Effector CD8-positive, alpha-beta T cell (primary cell): ENCODE data around the gene CLSTN1.
"Not testable (repeated sequence)": the region's sequence is repeated elsewhere in the genome, so short reads cannot be mapped to it uniquely, and the experiment has no call there.

Experiments
- DNase-seq: peaks from one replicate; lab custom pipeline; 2025; lab: John Stamatoyannopoulos, UW

Gene CLSTN1

DNA sequence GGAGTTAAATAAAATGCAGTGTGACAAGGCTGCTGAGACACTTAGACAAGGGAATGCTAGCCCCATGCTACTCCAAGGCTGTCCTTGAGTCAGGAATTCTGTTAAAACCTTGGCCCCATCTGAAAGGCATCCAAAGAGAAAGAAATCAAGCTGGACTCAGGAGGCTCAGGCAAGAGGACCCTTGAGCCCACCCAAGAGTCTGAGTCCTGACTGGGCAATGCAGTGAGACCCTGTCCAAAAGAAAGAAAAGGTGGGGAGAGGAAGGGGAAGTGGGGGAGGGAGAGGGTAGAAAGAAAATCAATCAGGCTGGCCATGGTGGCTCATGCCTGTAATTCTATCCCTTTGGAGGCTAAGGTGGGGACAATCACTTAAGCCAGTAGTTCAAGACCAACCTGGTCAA, 26.7 kb downstream of the CLSTN1 start:
- DNase-seq, result no peak

DNA sequence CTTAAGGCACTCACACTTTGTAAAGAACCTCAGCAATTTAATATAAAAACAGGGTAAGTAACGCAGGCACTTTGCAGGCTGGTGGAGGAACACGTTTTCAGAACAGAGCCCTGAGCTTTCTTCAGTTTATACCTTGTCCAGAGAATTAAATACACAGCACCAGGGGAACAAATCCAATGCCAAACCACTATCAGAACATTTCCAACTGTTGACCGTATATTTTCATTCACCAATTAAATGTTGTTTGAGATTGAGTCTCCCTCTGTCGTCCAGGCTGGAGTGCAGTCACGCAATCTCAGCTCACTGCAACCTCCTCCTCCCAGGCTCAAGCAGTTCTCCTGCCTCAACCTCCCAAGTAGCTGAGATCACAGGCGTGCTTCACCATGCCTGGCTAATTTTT, 29.7 kb downstream of the CLSTN1 start:
- no peak for DNase-seq

DNA sequence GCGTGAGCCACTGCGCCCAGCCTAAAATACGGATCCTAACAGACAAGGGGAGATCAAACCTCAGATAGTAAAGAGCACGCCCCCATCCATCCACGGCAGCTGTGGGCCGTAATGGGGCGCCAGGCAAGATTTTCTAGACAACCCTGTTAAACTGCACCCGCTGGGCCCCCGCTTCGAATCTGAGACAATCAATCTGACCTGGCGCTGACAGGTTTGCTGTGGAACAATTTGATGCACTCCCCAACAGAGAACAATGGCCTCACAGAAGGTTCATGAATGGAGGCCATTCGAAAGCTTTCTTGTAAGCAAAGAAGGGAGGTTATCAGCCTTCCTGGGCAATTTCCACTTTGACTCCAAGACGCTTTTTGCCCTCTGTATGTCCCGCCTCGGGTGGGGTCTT, 30.5 kb downstream of the CLSTN1 start:
- no peak for DNase-seq

DNA sequence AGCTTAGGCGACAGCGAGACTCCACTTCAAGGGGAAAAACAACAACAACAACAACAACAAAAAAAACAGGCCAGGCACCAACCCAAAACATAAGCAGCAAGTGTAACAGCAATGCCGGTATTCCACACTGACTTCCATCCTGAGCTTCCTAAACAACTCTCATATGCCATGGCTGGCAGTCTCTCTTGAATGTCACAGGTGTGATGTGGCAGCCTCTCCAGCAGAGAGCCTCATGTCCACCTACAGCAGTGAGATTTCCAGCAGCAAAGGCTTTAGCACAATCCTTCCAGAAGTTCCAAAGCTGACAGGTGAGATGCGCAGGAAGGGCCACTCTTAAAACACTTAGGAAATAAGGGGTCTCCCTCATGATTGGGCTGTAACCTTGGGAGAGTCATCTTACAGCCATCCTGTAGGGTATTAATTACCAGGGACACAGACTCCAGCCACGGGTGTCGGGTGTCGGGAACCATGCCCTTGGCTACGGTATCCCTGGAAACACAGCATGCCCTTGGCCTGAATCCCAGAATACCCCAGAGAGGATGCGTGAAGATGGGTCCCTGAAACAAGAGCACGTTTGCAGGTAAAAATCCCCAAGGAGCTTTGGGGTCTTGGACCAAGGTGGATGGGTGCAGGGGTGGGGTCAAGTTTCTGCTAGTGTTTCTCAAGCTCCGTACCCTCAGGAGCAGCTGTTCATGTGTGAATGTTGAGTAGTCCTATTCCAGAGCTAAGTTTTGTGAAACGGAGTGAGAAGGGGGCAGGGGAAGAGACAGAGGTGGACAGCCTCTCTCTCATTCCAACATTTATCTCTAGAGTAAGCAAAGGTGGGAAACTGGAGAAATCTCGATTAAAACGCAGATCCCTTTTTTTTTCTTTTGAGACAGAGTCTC, 31.4 kb downstream of the CLSTN1 start:
- no peak for DNase-seq

DNA sequence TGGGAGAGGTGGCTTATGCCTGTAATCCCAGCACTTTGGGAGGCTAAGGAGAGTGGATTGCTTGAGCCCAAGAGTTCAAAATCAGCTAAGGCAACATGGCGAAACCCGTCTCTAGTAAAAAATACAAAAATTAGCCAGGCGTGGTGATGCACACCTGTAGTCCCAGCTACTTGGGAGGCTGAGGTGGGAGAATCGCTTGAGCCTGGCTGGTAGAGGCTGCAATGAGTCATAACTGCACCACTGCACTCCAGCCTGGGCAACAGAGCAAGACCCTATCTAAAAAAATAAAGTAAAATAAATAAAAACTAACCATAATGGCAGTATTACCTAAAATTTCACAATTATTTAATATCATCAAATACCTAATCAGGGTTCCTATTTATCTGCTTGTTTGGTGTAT, 34.1 kb downstream of the CLSTN1 start:
- not testable (repeated sequence) for DNase-seq

DNA sequence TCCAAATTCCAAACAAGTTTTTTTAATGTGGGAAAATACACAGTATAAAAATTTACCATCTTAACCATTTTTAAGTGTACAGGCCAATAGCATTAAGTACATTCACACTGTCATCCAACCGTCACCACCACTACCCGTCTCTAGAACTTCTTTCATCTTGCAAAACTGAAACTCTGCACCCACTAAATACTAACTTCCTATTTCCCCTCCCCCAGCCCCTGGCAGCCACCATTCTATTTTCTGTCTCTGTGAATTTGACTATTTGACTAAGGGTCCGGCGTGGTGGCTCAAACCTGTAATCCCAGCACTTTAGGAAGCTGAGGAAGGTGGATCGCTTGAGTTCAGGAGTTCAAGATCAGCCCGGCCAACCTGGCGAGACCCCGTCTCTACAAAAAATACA, 36.1 kb downstream of the CLSTN1 start:
- DNase-seq, result no peak

DNA sequence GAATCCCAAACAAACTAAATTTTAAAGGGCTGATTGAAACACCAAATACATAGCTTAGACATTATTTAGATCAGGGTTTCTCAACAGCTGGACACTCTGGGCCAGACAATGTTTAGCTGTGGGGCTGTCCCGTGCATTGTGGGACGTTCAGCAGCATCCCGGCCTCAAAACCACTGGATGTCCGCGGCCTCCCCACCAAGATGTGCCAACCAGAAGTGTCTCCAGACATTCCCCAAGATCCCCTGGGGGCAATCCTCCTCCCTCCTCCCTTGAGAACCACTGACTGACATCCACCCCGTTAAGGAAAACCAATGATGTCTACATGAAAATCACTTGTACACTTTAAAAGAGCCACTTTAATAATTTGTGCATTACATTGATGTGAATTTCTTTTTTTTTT, 38.4 kb downstream of the CLSTN1 start:
- no peak for DNase-seq

DNA sequence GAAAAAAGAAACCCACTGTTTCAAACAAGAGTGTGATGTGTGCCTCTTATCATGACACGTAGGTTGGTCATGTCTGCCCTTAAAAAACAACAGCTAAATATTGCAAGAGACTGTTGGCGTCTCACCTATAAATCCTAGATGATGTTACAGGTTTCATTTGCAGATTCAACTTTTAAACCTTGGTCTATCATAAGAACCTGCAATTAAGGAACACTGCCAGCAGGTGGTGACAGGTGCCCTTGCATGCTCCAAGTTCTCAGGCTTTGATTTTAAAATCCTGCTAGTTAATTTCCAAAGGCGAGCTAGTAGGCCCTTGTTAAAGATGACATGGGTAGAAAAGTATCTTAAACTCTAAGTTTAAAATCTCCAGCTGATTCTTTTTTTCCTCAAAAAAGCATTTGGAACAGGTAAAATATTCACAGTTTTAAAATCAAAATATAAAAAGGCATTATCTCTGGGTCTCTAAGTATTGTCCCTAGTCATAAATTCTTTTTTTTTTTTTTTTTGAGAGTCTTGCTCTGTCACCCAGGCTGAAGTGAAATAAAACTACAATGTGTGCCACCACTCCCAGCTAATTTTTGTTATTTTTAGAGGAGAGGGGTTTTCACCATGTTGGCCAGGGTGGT, 39.1 kb downstream of the CLSTN1 start:
- peak; percentile 30 for DNase-seq

DNA sequence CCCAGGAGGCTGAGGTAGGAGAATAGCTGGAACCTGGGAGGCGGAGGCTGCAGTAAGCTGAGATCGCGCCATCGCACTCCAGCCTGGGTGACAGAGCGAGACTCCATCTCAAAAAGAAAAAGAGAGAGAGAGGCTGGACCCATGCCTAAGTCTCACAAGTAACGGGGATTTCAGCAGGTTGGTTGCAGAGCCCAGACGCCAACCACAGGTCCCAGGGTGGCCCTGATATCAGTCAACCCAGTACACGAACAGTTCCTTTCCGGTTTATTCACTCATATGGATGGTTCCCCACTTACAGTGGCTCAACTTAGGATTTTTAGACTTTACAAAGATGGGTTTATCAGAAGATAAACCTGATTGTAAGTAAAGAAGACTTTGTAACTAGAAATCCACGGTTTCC, 40.9 kb downstream of the CLSTN1 start:
- no peak for DNase-seq

DNA sequence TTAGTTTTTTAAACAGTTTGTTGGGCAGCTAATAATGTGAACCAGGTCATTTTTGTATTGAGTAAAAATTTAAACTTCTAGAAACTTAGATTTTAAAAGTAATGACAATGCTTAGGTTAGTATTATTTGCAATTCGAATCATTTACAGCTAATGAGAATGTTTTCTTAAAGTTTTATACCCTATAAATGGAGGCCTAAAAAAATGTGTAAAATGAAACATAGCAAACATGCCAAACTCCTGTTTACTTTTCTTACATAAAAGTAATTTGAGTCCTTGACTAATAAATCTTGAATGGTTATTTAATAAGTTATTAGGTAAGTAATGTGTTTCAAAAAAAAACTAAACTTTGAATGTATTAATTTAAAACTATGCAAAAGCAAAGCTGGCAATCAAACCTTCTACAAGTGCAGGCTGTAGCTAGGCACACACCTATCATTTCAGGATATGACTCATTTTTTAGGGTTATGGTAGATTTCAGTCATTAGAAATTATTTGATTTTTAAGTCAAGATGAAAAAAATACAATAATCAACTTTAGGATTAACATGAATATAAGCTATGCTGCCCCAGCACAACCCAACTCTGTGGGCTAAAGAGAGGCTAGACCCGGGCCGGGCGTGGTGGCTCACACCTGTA, 41.5 kb downstream of the CLSTN1 start:
- no peak for DNase-seq

DNA sequence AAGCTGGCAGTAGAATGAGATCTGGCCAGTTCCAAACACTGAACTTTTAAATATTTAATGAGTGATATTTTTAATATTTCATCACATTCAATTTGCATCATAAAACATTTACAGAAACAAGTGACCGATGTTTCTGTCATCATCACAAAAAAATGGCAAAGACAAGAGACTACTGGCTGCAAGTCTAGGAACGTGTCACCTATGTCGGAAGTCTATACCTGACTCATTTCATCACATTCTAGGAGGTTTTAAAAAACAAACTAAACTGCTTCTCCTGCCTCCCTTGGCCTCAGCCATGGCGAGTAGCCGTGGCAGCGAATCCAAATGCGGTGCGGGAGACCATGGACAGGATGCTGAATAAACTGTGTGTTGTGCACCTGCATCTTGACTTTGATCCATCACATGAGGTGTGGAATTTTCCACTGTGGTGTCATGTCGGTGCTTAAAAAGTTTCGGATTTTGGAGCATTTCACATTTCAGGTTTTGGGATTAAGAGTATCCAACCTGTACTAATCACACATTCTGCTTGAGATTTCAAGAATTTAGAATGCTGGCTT, 43.1 kb downstream of the CLSTN1 start:
- no peak for DNase-seq

DNA sequence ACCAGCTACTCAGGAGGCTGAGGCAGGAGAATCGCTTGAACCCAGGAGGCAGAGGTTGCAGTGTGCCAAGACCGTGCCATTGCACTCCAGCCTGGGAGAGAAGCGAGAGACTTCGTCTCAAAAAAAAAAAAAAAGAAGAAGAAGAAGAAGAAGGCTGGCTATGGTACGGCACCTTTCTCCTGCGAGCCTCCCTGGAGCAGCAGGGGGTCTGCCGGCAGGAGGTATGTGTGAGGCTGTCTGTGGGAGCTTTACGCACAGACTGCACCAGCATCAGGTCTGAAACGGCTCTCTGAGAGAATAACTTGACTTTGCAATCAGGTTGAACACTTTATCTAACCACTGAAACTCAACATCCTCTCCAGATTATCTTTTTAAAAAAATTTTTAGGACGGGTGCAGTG, 44.9 kb downstream of the CLSTN1 start:
- DNase-seq, result no peak

DNA sequence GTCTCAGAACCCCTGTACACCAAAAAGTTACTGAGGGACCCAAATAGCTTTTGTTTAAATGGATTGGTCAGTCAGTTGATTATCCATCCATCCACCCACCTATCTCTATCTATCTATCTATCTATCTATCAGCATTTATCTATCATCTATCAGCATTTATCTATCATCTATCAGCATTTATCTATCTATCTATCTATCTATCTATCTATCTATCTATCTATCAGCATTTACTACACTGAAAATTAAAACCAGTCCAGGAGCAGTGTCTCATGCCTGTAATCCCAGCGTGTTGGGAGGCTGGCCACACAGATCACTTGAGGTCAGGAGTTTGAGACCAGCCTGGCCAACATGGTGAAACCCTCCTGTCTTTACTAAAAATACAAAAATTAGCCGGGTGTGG, 47.1 kb downstream of the CLSTN1 start:
- DNase-seq, result no peak

DNA sequence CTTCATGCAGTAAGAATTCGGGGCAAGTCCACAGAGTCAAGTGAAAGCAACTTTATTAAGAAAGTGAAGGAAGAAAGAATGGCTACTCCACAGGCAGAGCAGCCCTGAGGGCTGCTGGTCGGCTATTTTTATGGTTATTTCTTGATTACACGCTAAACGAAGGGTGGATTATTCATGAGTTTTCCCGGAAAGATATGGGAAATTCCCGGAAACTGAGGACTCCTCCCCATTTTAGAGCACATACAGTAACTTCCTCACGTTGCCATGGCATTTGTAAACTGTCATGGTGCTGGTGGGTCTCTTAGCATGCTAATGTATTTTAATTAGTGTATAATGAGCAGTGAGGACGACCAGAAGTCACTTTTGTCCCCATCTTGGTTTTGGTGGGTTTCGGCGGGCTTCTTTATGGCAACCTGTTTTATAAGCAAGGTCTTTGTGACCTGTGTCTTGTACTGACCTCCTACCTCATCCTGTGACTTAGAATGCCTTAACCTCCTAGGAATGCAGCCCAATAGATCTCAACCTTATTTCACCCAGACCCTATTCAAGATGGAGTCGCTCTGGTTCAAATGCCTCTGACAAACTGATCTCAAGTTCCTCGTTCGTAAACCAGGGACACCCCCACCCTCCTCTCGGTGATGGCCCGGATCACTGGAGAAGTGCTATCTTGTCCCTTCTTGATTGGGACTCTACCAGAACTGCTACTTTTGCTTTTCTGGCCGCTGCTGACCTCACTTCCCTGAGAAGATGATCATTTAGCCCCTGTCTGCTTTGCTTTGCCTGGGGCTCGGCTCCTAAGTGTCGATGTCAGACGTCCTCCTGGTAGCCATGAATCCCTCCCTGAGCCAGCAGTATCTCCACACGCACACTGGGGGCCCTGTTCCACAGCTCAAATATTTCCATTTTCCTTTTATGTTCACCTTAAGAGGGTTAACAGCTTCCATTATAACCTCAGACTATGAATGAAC, 48.8 kb downstream of the CLSTN1 start:
- no peak for DNase-seq

DNA sequence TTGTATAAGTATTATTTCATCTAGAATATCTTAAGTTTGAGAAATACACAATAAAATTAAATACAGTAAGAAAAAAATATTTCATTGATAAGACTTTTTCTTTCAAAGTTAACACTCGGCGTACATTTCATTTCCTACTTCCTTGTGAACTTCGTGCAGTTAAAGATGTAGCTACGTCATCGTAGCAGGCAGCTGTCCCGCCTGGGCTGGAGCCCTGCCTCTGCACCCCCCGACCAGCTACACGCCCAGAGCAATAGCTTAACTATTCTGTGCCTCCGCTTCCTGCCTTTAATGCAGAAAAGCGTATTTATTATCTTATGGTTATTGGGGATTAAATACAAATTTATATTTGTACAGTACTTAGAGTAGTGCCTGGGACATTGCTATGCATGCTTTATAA, 53.5 kb downstream of the CLSTN1 start:
- DNase-seq, result no peak

DNA sequence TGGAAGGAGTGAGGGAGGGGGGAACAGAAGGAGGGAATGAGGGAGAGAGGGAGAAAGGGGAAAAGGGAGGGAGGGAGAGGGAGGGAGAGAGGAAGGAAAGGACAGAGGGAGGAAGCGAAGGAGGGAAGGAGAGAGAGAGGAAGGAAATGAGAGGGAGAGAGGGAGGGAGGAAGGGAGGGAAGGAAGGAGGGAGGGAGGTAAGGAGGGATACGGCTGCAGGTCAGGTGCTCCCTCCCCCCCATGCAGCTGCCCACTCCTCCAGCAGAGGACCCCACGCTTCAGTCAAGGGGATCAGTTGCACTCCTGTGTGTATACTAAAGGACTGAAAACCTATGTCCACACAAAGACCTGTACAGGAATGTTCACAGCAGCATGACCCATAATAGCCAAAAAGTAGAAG, 54.8 kb downstream of the CLSTN1 start:
- no peak for DNase-seq

DNA sequence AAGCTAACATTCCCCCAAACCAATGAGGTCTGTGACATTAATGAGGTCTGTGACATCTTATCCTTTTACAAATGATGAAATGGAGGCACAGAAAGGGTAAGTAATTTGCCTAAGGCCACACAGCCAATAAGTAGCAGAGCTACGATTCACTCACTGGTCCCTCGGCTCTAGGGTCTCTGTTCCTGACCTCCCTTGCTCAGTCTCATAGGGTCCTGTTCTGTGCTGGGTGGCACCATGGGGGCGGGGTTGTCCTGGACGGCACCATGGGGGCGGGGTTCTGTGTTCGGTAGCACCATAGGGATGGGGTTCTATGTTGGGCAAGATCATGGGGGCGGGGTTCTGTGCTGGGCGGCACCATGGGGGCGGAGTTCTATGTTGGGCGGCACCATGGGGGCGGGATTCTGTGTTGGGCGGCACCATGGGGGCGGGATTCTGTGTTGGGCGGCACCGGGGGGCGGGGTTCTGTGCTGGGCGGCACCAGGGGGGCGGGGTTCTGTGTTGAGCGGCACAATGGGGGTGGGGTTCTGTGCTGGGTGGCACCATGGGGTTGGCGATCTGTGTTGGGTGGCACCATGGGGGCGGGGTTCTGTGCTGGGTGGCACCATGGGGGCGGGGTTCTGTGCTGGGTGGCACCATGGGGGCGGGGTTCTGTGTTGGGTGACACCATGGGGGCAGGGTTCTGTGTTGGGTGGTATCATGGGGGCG, 55.6 kb downstream of the CLSTN1 start:
- no peak for DNase-seq

DNA sequence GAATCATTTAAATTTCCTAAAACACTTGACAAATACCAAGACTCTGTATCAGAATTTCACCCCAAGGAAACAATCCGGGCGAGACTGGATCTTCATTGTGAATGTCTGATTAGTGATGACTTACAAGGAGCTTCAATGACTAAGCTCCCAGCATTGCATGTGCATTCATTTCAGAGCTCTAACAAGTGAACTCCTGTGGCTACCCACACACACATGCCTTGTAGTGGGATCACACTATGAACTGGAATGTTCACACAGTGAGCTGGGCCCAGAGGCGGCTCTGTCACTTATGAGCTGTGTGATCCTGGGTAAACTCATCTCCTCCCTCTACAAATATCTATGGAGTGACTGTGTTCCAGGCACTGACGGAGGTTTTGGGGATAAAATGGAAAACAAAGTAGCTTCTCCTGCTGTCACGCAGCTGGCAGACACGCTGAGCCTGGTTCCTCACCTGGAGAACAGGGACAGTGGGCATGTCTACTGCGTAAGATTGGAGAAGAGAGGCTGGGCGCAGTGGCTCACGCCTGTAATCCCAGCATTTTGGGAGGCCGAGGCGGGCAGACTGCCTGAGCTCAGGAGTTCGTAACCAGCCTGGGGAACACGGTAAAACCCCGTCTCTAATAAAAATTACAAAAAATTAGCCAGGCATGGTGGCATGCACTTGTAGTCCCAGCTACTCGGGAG, 56.9 kb downstream of the CLSTN1 start:
- DNase-seq, result no peak

DNA sequence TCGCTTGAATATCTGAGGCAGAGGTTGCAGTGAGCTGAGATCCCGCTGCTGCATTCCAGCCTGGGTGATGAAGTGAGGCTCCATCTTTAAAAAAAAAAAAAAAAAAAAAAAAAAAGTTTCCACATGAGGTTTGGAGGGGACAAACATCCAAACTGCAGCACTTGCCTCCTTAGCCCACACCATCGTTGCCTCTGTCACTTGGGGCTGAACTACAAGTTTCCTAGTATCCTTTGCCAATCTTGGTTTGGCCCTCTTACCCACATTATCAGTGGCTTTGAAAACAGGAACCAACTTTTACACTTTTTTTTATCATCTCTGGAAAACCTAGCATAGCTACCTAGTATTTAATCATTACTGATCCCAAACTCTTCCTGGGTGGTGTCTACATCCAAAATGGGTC, 59.2 kb downstream of the CLSTN1 start:
- no peak for DNase-seq

DNA sequence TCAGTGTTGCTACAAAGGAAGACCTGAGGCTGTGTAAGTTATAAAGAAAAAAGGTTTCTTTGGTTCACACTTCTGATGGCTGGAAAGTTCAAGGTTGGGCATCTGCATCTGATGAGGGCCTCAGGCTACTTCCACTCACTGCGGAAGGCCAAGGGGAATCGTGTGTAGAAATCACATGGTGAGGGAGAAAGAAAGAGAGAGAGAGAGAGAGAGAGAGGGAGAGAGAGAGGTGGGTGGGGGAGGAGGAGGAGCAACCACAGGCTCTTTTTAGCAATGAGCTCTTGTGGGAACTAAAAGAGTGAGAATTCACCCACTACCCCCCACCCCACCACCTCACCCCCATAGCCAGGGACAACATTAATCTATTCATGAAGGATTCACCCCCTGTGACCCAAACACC, 59.9 kb downstream of the CLSTN1 start:
- DNase-seq, result no peak
